Cerebellar nuclear complex (tissue), 1 donor: Measurements from ENCODE around the gene PDGFA.

Source experiments
- DNase-seq, 2 experiments: peaks; one replicate each; lab custom pipeline; 2025; lab: John Stamatoyannopoulos, UW

The PDGFA gene

GRCh38 chr7:516606-517456 lies 2.8 kb downstream of the PDGFA start:
- no peak for DNase-seq

- DNase-seq = no peak
Measured at GRCh38 chr7:516216-516605, 3.4 kb downstream of the PDGFA start.

- no peak for DNase-seq
Measured at GRCh38 chr7:515628-516027, 4.0 kb downstream of the PDGFA start.

GRCh38 chr7:514651-515598 lies 4.7 kb downstream of the PDGFA start:
- DNase-seq = no peak

GRCh38 chr7:514242-514641 lies 5.4 kb downstream of the PDGFA start:
- DNase-seq = no peak

- DNase-seq = no peak
Measured at GRCh38 chr7:513521-514166, 6.0 kb downstream of the PDGFA start.

GRCh38 chr7:512541-513311 lies 6.9 kb downstream of the PDGFA start:
- DNase-seq = no peak

- no peak for DNase-seq
Measured at GRCh38 chr7:512146-512510, 7.5 kb downstream of the PDGFA start.

GRCh38 chr7:511476-512145 lies 8.0 kb downstream of the PDGFA start:
- DNase-seq = no peak

- no peak for DNase-seq
Measured at GRCh38 chr7:510782-511281, 8.8 kb downstream of the PDGFA start.

GRCh38 chr7:510131-510481 lies 9.5 kb downstream of the PDGFA start:
- no peak for DNase-seq

GRCh38 chr7:509426-510130 lies 10.1 kb downstream of the PDGFA start:
- DNase-seq = no peak

GRCh38 chr7:508461-509170 lies 11.0 kb downstream of the PDGFA start:
- DNase-seq = no peak

GRCh38 chr7:507623-508300 lies 11.9 kb downstream of the PDGFA start:
- DNase-seq = no peak

GRCh38 chr7:506921-507622 lies 12.6 kb downstream of the PDGFA start:
- DNase-seq = no peak

GRCh38 chr7:506391-506831 lies 13.2 kb downstream of the PDGFA start:
- no peak for DNase-seq

- DNase-seq = no peak
Measured at GRCh38 chr7:505171-505570, 14.5 kb downstream of the PDGFA start.
